Mesothelial cell of epicardium (in vitro differentiated cells): ENCODE data around the gene NIM1K. TPM values are rescaled to one million over a fixed set of nuclear protein-coding genes. Genes with fewer than 3 reads are reported as not detected.

Source experiments
- DNase-seq, 2 experiments: peaks; one replicate each; pipeline ENCODE4 v3.0.0; 2021; ENCODE audit warnings: low spot score in 2 of 2; ENCODE audit not compliant: unreplicated experiment in 2 of 2
- H3K27ac Mint-ChIP-seq: 2 replicates; pipeline ENCODE4 v1.8.0; 2021; ENCODE audit warnings: mixed read lengths
- H3K27me3 Mint-ChIP-seq: 2 replicates; pipeline ENCODE4 v1.8.0; 2021; ENCODE audit warnings: low read depth, mixed read lengths
- H3K36me3 Mint-ChIP-seq: 2 replicates; pipeline ENCODE4 v1.8.0; 2021; ENCODE audit warnings: mixed read lengths
- H3K4me1 Mint-ChIP-seq: 2 replicates; pipeline ENCODE4 v1.8.0; 2021; ENCODE audit warnings: mixed read lengths
- H3K4me3 Mint-ChIP-seq: 2 replicates; pipeline ENCODE4 v1.8.0; 2021; ENCODE audit warnings: mild to moderate bottlenecking, moderate library complexity, mixed read lengths
- H3K9me3 Mint-ChIP-seq: 2 replicates; pipeline ENCODE4 v1.8.0; 2021; ENCODE audit warnings: mixed read lengths
- CTCF ChIP-seq: fragments of 200-600 bp; sonication (generic); IDR thresholded peaks from one replicate; pipeline ENCODE4 v1.5.0; 2021; ENCODE audit warnings: antibody characterized with exemption; ENCODE audit not compliant: unreplicated experiment
- total RNA-seq: library from RNA; stranded (reverse); gene quantifications from 3 replicates; pipeline ENCODE4 v1.2.1, GENCODE V29; 2021

The NIM1K gene
- total RNA-seq, 1 donor from 2014 or later = 0.22 TPM

- Mint-ChIP-seq H3K9me3 (peaks cover 7% of the 10 kb centered on the region), H3K27ac (no peak overlapping the region), H3K36me3 (peaks cover 4% of the 10 kb centered on the region), H3K27me3 (peaks cover 56% of the 10 kb centered on the region), H3K4me1 (peaks cover 18% of the 10 kb centered on the region), H3K4me3 (no peak overlapping the region)
- TF ChIP-seq CTCF = no peak
- no peak for DNase-seq
These were observed 1.0 kb upstream of the NIM1K start for GRCh38 chr5:43190755-43191603.

- DNase-seq = peak in 1 of 2 experiments; percentile 39
- H3K9me3 Mint-ChIP-seq = peaks cover 7% of the 10 kb centered on the region
- TF ChIP-seq CTCF = no peak
- H3K36me3 Mint-ChIP-seq = peaks cover 2% of the 10 kb centered on the region
- no peak overlapping the region for H3K27ac Mint-ChIP-seq
- H3K4me3 Mint-ChIP-seq = peak overlapping the region; percentile 65
- H3K4me1 Mint-ChIP-seq = peaks cover 18% of the 10 kb centered on the region
- H3K27me3 Mint-ChIP-seq = peaks cover 61% of the 10 kb centered on the region
These were observed 644 bp downstream of the NIM1K start for GRCh38 chr5:43192558-43193180.

GRCh38 chr5:43193181-43193893, 1.3 kb downstream of the NIM1K start:
- no peak for DNase-seq
- H3K36me3 Mint-ChIP-seq = no peaks in the 10 kb centered on the region
- H3K4me1 Mint-ChIP-seq = peaks cover 18% of the 10 kb centered on the region
- H3K27ac Mint-ChIP-seq = no peak overlapping the region
- peaks cover 65% of the 10 kb centered on the region for H3K27me3 Mint-ChIP-seq
- no peak for TF ChIP-seq CTCF
- H3K9me3 Mint-ChIP-seq = peaks cover under 1% of the 10 kb centered on the region
- H3K4me3 Mint-ChIP-seq = peak overlapping the region; percentile 65

GRCh38 chr5:43193894-43194265, 1.9 kb downstream of the NIM1K start:
- TF ChIP-seq CTCF = no peak
- no peak for DNase-seq
- Mint-ChIP-seq H3K27ac (no peak overlapping the region), H3K4me1 (peaks cover 18% of the 10 kb centered on the region), H3K36me3 (no peaks in the 10 kb centered on the region), H3K27me3 (peaks cover 65% of the 10 kb centered on the region), H3K4me3 (no peak overlapping the region), H3K9me3 (no peaks in the 10 kb centered on the region)

DNA sequence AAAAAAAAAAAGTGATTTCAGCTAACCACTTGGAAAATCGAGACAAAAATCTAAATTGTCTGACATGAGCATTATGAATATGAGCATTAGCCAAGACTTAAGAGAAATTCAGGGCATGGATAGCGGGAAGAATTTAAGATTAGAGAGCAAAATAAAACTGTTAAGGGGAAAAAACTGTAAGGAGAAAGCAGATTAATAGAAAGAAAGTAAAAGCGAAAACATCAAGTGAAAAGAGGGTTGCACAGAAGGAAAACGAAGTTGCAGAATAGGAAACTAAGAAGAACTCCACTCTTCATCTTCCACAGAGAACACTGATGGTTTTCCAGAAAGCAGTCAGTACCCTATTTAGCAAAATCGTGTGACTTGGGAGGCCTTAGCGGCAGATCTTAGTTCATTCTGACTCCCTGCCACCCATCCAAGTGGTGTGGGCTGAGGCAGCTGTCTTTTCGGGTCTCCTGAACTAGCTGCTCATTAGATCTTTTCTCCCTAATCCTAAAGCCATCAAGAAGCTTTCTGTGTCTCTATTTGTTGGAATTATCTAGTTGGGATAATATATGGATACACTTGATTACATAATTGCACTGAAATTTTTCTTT, 3.7 kb downstream of the NIM1K start:
- peaks cover 18% of the 10 kb centered on the region for H3K4me1 Mint-ChIP-seq
- H3K27me3 Mint-ChIP-seq = peaks cover 61% of the 10 kb centered on the region
- H3K27ac Mint-ChIP-seq = no peak overlapping the region
- H3K9me3 Mint-ChIP-seq = no peaks in the 10 kb centered on the region
- DNase-seq = no peak
- no peaks in the 10 kb centered on the region for H3K36me3 Mint-ChIP-seq
- TF ChIP-seq CTCF = no peak
- H3K4me3 Mint-ChIP-seq = no peak overlapping the region
